A549 (cell line): ENCODE data around the gene KIF21A. TPM values are rescaled to one million over a fixed set of nuclear protein-coding genes. Genes with fewer than 3 reads are reported as not detected.

Experiments
- ATAC-seq, 2 experiments: fragments of 200-7000 bp in 1 of 2; fragments of >200 bp in 1 of 2; cut with Nextera tagmentation in 1 of 2; cut with Tn5 transposase in 1 of 2; 3 replicates each; pipeline versions ENCODE4 v1.8.0 to v1.9.1; 2018 to 2020; ENCODE audit warnings: mild to moderate bottlenecking in 1 of 2, moderate library complexity in 1 of 2
- CTCF ChIA-PET: fragments of 300-600 bp; sonication (Branson Sonifier 250); formaldehyde crosslinking; extraction: SDS; loops from one replicate; lab custom pipeline; 2021; ENCODE audit warnings: antibody characterized with exemption, inconsistent platforms; lab: Yijun Ruan, JAX
- POLR2A ChIA-PET: fragments of 350-600 bp; formaldehyde crosslinking; extraction: SDS; loops from one replicate; lab custom pipeline; 2021; ENCODE audit warnings: antibody characterized with exemption, inconsistent platforms; lab: Yijun Ruan, JAX
- DNase-seq, 2 experiments: peaks; one replicate each; pipeline versions ENCODE4 v3.0.0 to v3.0.0-alpha.2; 2011 to 2016; ENCODE audit warnings: low read depth in 1 of 2, low spot score in 1 of 2
- FAIRE-seq: peaks from 2 replicates; lab custom pipeline; 2011; peaks lifted over from hg19 to GRCh38; lab: Jason Lieb, UNC
- H3K27ac ChIP-seq, 2 experiments: fragments of >200 bp; sonication (Bioruptor Twin); formaldehyde crosslinking; 3 replicates each; pipeline ENCODE4 v1.5.1; 2016 to 2017
- H3K4me1 ChIP-seq: fragments of >200 bp; sonication (Bioruptor Twin); formaldehyde crosslinking; 3 replicates; pipeline ENCODE4 v1.6.1; 2016
- H3K4me2 ChIP-seq: fragments of >200 bp; sonication (Bioruptor Twin); formaldehyde crosslinking; 3 replicates; pipeline ENCODE4 v1.6.1; 2016
- H3K4me3 ChIP-seq: fragments of >200 bp; sonication (Bioruptor Twin); formaldehyde crosslinking; 3 replicates; pipeline ENCODE4 v1.5.1; 2016
- H3K9me3 ChIP-seq: fragments of >200 bp; sonication (Bioruptor Twin); formaldehyde crosslinking; 3 replicates; pipeline ENCODE4 v1.6.1; 2016
- CBX8 ChIP-seq: fragments of 200-600 bp; sonication (generic); IDR thresholded peaks from 2 replicates; pipeline ENCODE4 v1.6.1; 2016
- CEBPB ChIP-seq, 2 experiments: fragments of >200 bp in 1 of 2; sonication (Bioruptor Twin) in 1 of 2; formaldehyde crosslinking in 1 of 2; IDR thresholded peaks; 2 replicates each; pipeline ENCODE4 v1.6.1; 2012 to 2016
- CHD2 ChIP-seq: fragments of 150-350 bp; IDR thresholded peaks from 2 replicates; pipeline ENCODE4 v1.6.1; 2014; ENCODE audit warnings: low read length; ENCODE audit not compliant: partially characterized antibody
- EHF ChIP-seq: fragments of 250-450 bp; sonication (Bioruptor Pico); IDR thresholded peaks from 2 replicates; pipeline ENCODE4 v1.5.0; 2020; ENCODE audit warnings: mild to moderate bottlenecking
- EP300 ChIP-seq, 2 experiments: fragments of >200 bp; sonication (Bioruptor Twin); formaldehyde crosslinking; IDR thresholded peaks; 2 replicates in 1 of 2; 3 replicates in 1 of 2; pipeline ENCODE4 v1.6.1; 2016 to 2017
- FOSB ChIP-seq: fragments of 250-450 bp; sonication (Bioruptor Pico); IDR thresholded peaks from 2 replicates; pipeline ENCODE4 v1.5.0; 2020; ENCODE audit warnings: mild to moderate bottlenecking, moderate library complexity
- FOSL2 ChIP-seq, 2 experiments: fragments of 450-650 bp in 1 of 2; fragments of >200 bp in 1 of 2; sonication (Bioruptor Twin) in 1 of 2; formaldehyde crosslinking; IDR thresholded peaks; 2 replicates each; pipeline versions ENCODE4 v1.5.0 to v1.6.1; 2016 to 2020; ENCODE audit warnings: mild to moderate bottlenecking in 1 of 2, moderate library complexity in 1 of 2
- FOXS1 ChIP-seq: fragments of 250-450 bp; sonication (Bioruptor Pico); IDR thresholded peaks from 2 replicates; pipeline ENCODE4 v1.5.0; 2020; ENCODE audit warnings: mild to moderate bottlenecking, moderate library complexity
- GATA3 ChIP-seq: IDR thresholded peaks from 2 replicates; pipeline ENCODE4 v1.6.1; 2012; ENCODE audit warnings: borderline replicate concordance
- HOXB5 ChIP-seq: fragments of 250-450 bp; sonication (Bioruptor Pico); IDR thresholded peaks from 2 replicates; pipeline ENCODE4 v1.5.0; 2020; ENCODE audit warnings: mild to moderate bottlenecking, moderate library complexity
- KDM5A ChIP-seq: fragments of 200-600 bp; sonication (generic); IDR thresholded peaks from 2 replicates; pipeline ENCODE4 v1.6.1; 2016; ENCODE audit warnings: antibody characterized with exemption, mild to moderate bottlenecking
- MYC ChIP-seq: IDR thresholded peaks from 2 replicates; pipeline ENCODE4 v1.6.1; 2012; ENCODE audit warnings: mild to moderate bottlenecking, inconsistent platforms, low read length, improper control_type of control experiment, borderline replicate concordance
- NFE2L2 ChIP-seq: fragments of 150-350 bp; conservative IDR thresholded peaks from 2 replicates; pipeline ENCODE4 v1.6.1; 2014; ENCODE audit warnings: low read length
- NR3C1 ChIP-seq: fragments of >200 bp; sonication (Bioruptor Twin); formaldehyde crosslinking; IDR thresholded peaks from 3 replicates; pipeline ENCODE4 v1.6.1; 2017
- PHF8 ChIP-seq: fragments of 200-600 bp; sonication (generic); IDR thresholded peaks from 2 replicates; pipeline ENCODE4 v1.6.1; 2016; ENCODE audit warnings: low read depth, mild to moderate bottlenecking, antibody characterized with exemption, moderate library complexity, borderline replicate concordance
- POLR2A ChIP-seq: IDR thresholded peaks from 2 replicates; pipeline ENCODE4 v1.6.1; 2012; ENCODE audit warnings: mild to moderate bottlenecking, low read length
- RFX5 ChIP-seq: fragments of 450-650 bp; IDR thresholded peaks from 2 replicates; pipeline ENCODE4 v1.7.1; 2014; ENCODE audit warnings: antibody characterized with exemption, mild to moderate bottlenecking, moderate library complexity
- SREBF2 ChIP-seq: fragments of 450-650 bp; IDR thresholded peaks from 2 replicates; pipeline ENCODE4 v1.6.1; 2014; ENCODE audit warnings: mild to moderate bottlenecking, moderate library complexity
- TP53 ChIP-seq: fragments of 250-450 bp; sonication (Bioruptor Pico); IDR thresholded peaks from 2 replicates; pipeline ENCODE4 v1.5.0; 2021; ENCODE audit warnings: mild to moderate bottlenecking, moderate library complexity
- ZC3H11A ChIP-seq: fragments of 450-650 bp; IDR thresholded peaks from 2 replicates; pipeline ENCODE4 v1.6.1; 2014; ENCODE audit warnings: antibody characterized with exemption, mild to moderate bottlenecking
- ZFP36 ChIP-seq: fragments of 450-650 bp; IDR thresholded peaks from 2 replicates; pipeline ENCODE4 v1.6.1; 2014; ENCODE audit warnings: borderline replicate concordance; ENCODE audit not compliant: partially characterized antibody
- ZSCAN20 ChIP-seq: fragments of 250-450 bp; sonication (Bioruptor Pico); IDR thresholded peaks from 2 replicates; pipeline ENCODE4 v1.8.0; 2022; ENCODE audit warnings: mild to moderate bottlenecking, moderate library complexity
- WGBS: methylation state at CpG from one replicate; pipeline ENCODE4 v1.1.6; 2017; ENCODE audit errors: missing lambda C conversion rate; 5-methylcytosine and 5-hydroxymethylcytosine counted together
- polyA plus RNA-seq, 4 experiments: library from polyadenylated mRNA; depleted of rRNA in 3 of 4; stranded (reverse); fragments of >200 nt; fragmentation: RNase III in 1 of 4; extraction: RNeasy Plus Mini Kit Qiagen cat#74134 plus additional on column Dnase treatment in 1 of 4; gene quantifications; 2 replicates in 3 of 4; 3 replicates in 1 of 4; pipeline ENCODE4 v1.2.3, GENCODE V29; 2011 to 2017
- TF ChIP-seq, protein P1 (sequence below): fragments of >200 bp; sonication (Bioruptor Twin); formaldehyde crosslinking; IDR thresholded peaks from 3 replicates; pipeline ENCODE4 v1.5.1; 2016
- TF ChIP-seq, protein P2 (sequence below): fragments of 250-450 bp; sonication (Bioruptor Pico); IDR thresholded peaks from 2 replicates; pipeline ENCODE4 v1.5.0; 2020; ENCODE audit warnings: low read depth, mild to moderate bottlenecking, moderate library complexity
- TF ChIP-seq, protein P3 (sequence below): IDR thresholded peaks from 2 replicates; pipeline ENCODE4 v1.6.1; 2012
- TF ChIP-seq, protein P4 (sequence below): fragments of 150-350 bp; IDR thresholded peaks from 2 replicates; pipeline ENCODE4 v1.6.1; 2014; ENCODE audit warnings: low read depth, mild to moderate bottlenecking, low read length

The KIF21A gene
- polyA plus RNA-seq, 2 of the 4 experiments (the other 2 are of a cell fraction), result 26.0 to 79.0 TPM

DNA sequence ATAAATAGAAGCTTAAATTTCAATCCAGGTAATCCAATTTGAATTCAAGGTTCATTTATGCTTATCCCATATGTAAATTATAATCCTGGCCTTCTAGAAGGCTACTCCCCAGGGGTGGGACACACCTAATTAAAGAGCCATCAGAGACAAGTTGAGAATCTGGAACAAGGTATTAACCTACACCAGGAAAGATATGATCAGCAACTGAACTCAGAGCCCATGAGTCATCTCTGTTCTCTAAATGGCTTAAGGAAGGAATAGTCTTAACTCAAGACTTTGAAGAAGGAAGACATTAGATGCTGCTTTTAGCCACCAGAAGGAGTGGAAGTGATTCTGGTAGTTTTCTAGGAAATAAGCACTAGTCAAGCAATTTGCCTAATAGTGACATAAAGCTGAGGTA is 88.0 kb downstream of the KIF21A start:
- TF ChIP-seq, protein P1, sequence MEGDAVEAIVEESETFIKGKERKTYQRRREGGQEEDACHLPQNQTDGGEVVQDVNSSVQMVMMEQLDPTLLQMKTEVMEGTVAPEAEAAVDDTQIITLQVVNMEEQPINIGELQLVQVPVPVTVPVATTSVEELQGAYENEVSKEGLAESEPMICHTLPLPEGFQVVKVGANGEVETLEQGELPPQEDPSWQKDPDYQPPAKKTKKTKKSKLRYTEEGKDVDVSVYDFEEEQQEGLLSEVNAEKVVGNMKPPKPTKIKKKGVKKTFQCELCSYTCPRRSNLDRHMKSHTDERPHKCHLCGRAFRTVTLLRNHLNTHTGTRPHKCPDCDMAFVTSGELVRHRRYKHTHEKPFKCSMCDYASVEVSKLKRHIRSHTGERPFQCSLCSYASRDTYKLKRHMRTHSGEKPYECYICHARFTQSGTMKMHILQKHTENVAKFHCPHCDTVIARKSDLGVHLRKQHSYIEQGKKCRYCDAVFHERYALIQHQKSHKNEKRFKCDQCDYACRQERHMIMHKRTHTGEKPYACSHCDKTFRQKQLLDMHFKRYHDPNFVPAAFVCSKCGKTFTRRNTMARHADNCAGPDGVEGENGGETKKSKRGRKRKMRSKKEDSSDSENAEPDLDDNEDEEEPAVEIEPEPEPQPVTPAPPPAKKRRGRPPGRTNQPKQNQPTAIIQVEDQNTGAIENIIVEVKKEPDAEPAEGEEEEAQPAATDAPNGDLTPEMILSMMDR, result no peak
- TF ChIP-seq FOSB (no peak), FOXS1 (CRISPR knock-in tag) (no peak), NR3C1 (no peak), FOSL2 (IDR thresholded peaks at IDR 0.05) (no peak), FOSL2 (CRISPR knock-in tag; IDR thresholded peaks at IDR 0.05) (no peak)
- POLR2A ChIA-PET, result no interaction called here

DNA sequence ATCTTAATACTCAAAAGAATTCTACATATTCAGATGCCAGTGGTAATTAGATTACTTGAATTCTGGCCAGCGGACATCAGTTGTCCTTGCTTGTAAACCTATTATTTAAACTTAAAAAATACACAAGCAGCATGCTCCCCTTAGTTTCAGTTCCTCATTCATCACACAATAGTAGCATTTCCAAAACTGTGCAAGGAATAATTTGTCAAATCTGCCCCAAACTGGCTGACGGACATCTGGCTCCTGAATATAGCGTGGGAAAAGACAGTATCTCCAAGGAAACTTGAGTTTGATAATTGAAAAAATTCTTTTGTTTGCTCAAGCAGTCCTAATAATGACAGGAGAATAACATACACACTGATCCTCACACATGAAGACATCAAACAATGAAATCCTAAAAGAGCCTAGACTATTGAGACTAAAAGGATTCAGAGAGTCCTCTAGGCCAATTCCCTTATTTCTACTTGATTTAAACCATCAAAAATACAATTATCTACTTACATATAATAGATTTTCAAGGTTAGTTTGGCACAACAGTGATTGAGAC is 90.4 kb downstream of the KIF21A start:
- Histone ChIP-seq H3K27ac (no peak overlapping the region), H3K9me3 (no peaks in the 10 kb centered on the region), H3K4me1 (no peaks in the 10 kb centered on the region), H3K4me2 (no peak overlapping the region), H3K4me3 (no peak overlapping the region)
- ATAC-seq (no peak), DNase-seq (no peak), FAIRE-seq (no peak)
- TF ChIP-seq POLR2A (no peak), SREBF2 (no peak), NR3C1 (no peak)
- TF ChIP-seq, protein P2, sequence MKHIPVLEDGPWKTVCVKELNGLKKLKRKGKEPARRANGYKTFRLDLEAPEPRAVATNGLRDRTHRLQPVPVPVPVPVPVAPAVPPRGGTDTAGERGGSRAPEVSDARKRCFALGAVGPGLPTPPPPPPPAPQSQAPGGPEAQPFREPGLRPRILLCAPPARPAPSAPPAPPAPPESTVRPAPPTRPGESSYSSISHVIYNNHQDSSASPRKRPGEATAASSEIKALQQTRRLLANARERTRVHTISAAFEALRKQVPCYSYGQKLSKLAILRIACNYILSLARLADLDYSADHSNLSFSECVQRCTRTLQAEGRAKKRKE (CRISPR knock-in tag), result no peak
- POLR2A ChIA-PET, result no interaction called here
- CTCF ChIA-PET, result no interaction called here
- WGBS, result 89% methylated on average over 3 of the region's 3 CpGs

More for the DNA sequence above, 88.0 kb downstream of the KIF21A start:
- CTCF ChIA-PET, result interaction anchor here (1.1 kb wide), 2 partner anchors 9 to 37 kb away, joined by 3 to 4 read pairs; no protein-coding TSS in a partner anchor
- Histone ChIP-seq H3K4me3 (no peak overlapping the region), H3K9me3 (no peaks in the 10 kb centered on the region), H3K4me1 (no peaks in the 10 kb centered on the region), H3K4me2 (no peak overlapping the region), H3K27ac (no peak overlapping the region)
- peak; percentile 36 for FAIRE-seq
- ATAC-seq, result no peak
- no peak for DNase-seq

DNA sequence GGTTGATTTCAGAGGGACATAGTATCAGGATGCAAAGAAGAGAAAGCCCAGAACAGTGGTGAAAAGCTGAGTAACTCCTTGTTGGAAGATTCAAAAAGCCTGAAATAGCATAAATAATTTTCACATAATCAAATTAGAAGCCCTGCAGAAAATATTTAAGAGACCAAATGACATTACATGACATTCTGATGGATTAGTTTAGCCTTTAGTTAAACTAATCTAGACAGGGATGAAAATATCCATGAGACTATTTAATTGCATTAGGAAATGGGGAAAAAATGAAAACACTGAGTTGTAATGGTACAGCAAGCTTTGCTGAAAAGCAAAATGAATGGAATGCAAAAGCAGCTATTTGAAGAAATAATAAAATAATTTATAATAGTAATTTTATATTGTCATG is 91.8 kb downstream of the KIF21A start:
- ATAC-seq, result no peak
- CTCF ChIA-PET, result interaction anchor here (0.6 kb wide), 1 partner anchor 248 kb away, joined by 3 read pairs; no protein-coding TSS in a partner anchor
- H3K4me2 ChIP-seq, result no peak overlapping the region
- no peaks in the 10 kb centered on the region for H3K9me3 ChIP-seq
- no peak overlapping the region for H3K27ac ChIP-seq
- H3K4me1 ChIP-seq, result no peaks in the 10 kb centered on the region
- no peak overlapping the region for H3K4me3 ChIP-seq
- POLR2A ChIA-PET, result no interaction called here
- no peak for DNase-seq
- no peak for FAIRE-seq
- TF ChIP-seq ZSCAN20 (CRISPR knock-in tag) (no peak), NFE2L2 (no peak), GATA3 (no peak), EHF (CRISPR knock-in tag) (no peak), ZFP36 (no peak), RFX5 (no peak), KDM5A (no peak), EP300 (IDR thresholded peaks at IDR 0.05) (no peak), PHF8 (no peak), CBX8 (no peak), NR3C1 (no peak), FOXS1 (CRISPR knock-in tag) (no peak), MYC (no peak), TP53 (no peak), CHD2 (no peak), HOXB5 (CRISPR knock-in tag) (no peak), ZC3H11A (no peak), CEBPB (IDR thresholded peaks at IDR 0.05) (no peak)
- TF ChIP-seq, protein P3, sequence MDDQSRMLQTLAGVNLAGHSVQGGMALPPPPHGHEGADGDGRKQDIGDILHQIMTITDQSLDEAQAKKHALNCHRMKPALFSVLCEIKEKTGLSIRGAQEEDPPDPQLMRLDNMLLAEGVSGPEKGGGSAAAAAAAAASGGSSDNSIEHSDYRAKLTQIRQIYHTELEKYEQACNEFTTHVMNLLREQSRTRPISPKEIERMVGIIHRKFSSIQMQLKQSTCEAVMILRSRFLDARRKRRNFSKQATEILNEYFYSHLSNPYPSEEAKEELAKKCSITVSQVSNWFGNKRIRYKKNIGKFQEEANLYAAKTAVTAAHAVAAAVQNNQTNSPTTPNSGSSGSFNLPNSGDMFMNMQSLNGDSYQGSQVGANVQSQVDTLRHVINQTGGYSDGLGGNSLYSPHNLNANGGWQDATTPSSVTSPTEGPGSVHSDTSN, result no peak
- TF ChIP-seq, protein P4, sequence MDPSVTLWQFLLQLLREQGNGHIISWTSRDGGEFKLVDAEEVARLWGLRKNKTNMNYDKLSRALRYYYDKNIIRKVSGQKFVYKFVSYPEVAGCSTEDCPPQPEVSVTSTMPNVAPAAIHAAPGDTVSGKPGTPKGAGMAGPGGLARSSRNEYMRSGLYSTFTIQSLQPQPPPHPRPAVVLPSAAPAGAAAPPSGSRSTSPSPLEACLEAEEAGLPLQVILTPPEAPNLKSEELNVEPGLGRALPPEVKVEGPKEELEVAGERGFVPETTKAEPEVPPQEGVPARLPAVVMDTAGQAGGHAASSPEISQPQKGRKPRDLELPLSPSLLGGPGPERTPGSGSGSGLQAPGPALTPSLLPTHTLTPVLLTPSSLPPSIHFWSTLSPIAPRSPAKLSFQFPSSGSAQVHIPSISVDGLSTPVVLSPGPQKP, result no peak
